Measurements from ENCODE around the gene FAR1. TPM values are rescaled to one million over a fixed set of nuclear protein-coding genes. Genes with fewer than 3 reads are reported as not detected.

The FAR1 gene
- total and polyA plus RNA-seq, 11 donors, result 10.9 to 50.2 (median 30.7) TPM

- intact Hi-C loops (cut with DNase I), result no loop called here
- Histone ChIP-seq H3K4me1 (peaks cover 0 to 7% (median 0%) of the 10 kb centered on the region in 12 donors), H3K9me3 (no peaks in the 10 kb centered on the region), H3K4me3 (no peak overlapping the region), H3K27me3 (no peaks in the 10 kb centered on the region), H3K27ac (no peak overlapping the region), H3K36me3 (peaks cover 0 to 71% (median 56%) of the 10 kb centered on the region in 9 donors)
- DNase-seq, result no peak
- no peak for ATAC-seq
- 95 to 99% (median 97%) methylated on average over 2 of the region's 2 CpGs for WGBS, 4 donors
- TF ChIP-seq POLR2A (IDR thresholded peaks at IDR 0.05) (no peak), CTCF (IDR thresholded peaks at IDR 0.05) (no peak)
These were observed 30.6 kb downstream of the FAR1 start for GRCh38 chr11:13699041-13699440.

- Histone ChIP-seq H3K27ac (no peak overlapping the region), H3K4me1 (peaks cover 0 to 3% (median 0%) of the 10 kb centered on the region in 12 donors), H3K27me3 (no peaks in the 10 kb centered on the region), H3K36me3 (peaks cover 0 to 68% (median 54%) of the 10 kb centered on the region in 9 donors), H3K4me3 (no peak overlapping the region), H3K9me3 (no peaks in the 10 kb centered on the region)
- intact Hi-C loops (cut with DNase I), result no loop called here
- DNase-seq (no peak), ATAC-seq (no peak)
- no peak for TF ChIP-seq CTCF (IDR thresholded peaks at IDR 0.05)
- no peak for TF ChIP-seq POLR2A (IDR thresholded peaks at IDR 0.05)
- 94 to 100% (median 95%) methylated on average over 1 of the region's 1 CpG for WGBS, 4 donors
These were observed 31.4 kb downstream of the FAR1 start for GRCh38 chr11:13699870-13700269.

DNA sequence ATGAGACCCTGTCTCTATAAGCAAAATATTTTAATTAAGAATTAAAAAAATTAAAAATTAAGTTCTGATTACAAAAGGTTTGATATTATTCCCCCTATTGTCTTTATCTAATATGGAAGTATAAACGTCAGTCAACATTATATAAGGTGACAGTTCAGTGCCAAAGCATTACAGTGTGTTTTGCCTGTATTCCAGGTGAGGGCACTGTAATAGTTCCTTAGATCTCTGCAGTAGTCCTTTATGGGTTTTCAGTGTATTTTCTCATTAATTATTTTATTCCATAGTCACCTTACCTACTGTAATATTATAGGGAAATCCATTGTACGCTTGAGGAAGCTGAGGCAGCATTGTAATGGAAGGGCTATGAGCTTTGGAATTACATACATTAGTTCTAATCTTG, 33.0 kb downstream of the FAR1 start:
- intact Hi-C loops (cut with DNase I), result no loop called here
- H3K36me3 ChIP-seq, result peaks cover 0 to 52% (median 39%) of the 10 kb centered on the region in 9 donors
- DNase-seq (no peak), ATAC-seq (no peak)
- H3K27ac ChIP-seq, result no peak overlapping the region
- H3K4me3 ChIP-seq, result no peak overlapping the region
- no peaks in the 10 kb centered on the region for H3K27me3 ChIP-seq
- TF ChIP-seq CTCF (IDR thresholded peaks at IDR 0.05), result no peak
- no peak for TF ChIP-seq POLR2A (IDR thresholded peaks at IDR 0.05)
- WGBS, 4 donors, result 73 to 80% (median 76%) methylated on average over 2 of the region's 2 CpGs
- H3K4me1 ChIP-seq, result peaks cover 0 to 3% (median 0%) of the 10 kb centered on the region in 12 donors
- H3K9me3 ChIP-seq, result no peaks in the 10 kb centered on the region

GRCh38 chr11:13702071-13702470, 33.6 kb downstream of the FAR1 start:
- H3K9me3 ChIP-seq, result no peaks in the 10 kb centered on the region
- TF ChIP-seq CTCF (IDR thresholded peaks at IDR 0.05) (no peak), POLR2A (IDR thresholded peaks at IDR 0.05) (no peak)
- H3K4me1 ChIP-seq, result peaks cover 0 to 3% (median 0%) of the 10 kb centered on the region in 12 donors
- intact Hi-C loops (cut with DNase I), result no loop called here
- no peak for ATAC-seq
- no peak overlapping the region for H3K4me3 ChIP-seq
- no peak overlapping the region for H3K27ac ChIP-seq
- peaks cover 0 to 46% (median 38%) of the 10 kb centered on the region in 9 donors for H3K36me3 ChIP-seq
- DNase-seq, result no peak
- no peaks in the 10 kb centered on the region for H3K27me3 ChIP-seq
